Heart right ventricle (tissue), 16 donors: Measurements from ENCODE around the gene CCNO. TPM values are rescaled to one million over a fixed set of nuclear protein-coding genes. Genes with fewer than 3 reads are reported as not detected.

Source experiments
- ATAC-seq, 8 donors: fragments of 200-7000 bp; cut with Tn5 transposase; one replicate each; pipeline ENCODE4 v1.9.1; 2020; ENCODE audit warnings: mild to moderate bottlenecking in 8 of 8, moderate library complexity in 8 of 8, moderate number of reproducible peaks in 1 of 8
- DNase-seq, 2 donors: peaks; one replicate each; pipeline ENCODE4 v3.0.0-alpha.2; 2020
- H3K27ac ChIP-seq, 10 donors: fragments of 200-600 bp; sonication (generic) in 2 of 10; one replicate each; pipeline versions ENCODE4 v1.5.0 to v1.8.0; 2020 to 2022; ENCODE audit warnings: mild to moderate bottlenecking in 3 of 10
- H3K27me3 ChIP-seq, 7 donors: fragments of 200-600 bp; one replicate each; pipeline ENCODE4 v1.8.0; 2021 to 2022; ENCODE audit warnings: mild to moderate bottlenecking in 2 of 7
- H3K36me3 ChIP-seq, 9 donors: fragments of 200-600 bp; sonication (generic) in 1 of 9; one replicate each; pipeline versions ENCODE4 v1.5.0 to v1.8.0; 2020 to 2022; ENCODE audit warnings: mild to moderate bottlenecking in 2 of 9
- H3K4me1 ChIP-seq, 9 donors: fragments of 200-600 bp; sonication (generic) in 1 of 9; one replicate each; pipeline versions ENCODE4 v1.5.0 to v1.8.0; 2020 to 2022; ENCODE audit warnings: mild to moderate bottlenecking in 4 of 9
- H3K4me3 ChIP-seq, 10 donors: fragments of 200-600 bp; sonication (generic) in 2 of 10; one replicate each; pipeline versions ENCODE4 v1.5.0 to v1.8.0; 2020 to 2022; ENCODE audit warnings: mild to moderate bottlenecking in 7 of 10, moderate library complexity in 2 of 10
- H3K9me3 ChIP-seq, 11 donors: fragments of 200-600 bp in 10 of 11; sonication (generic) in 2 of 11; one replicate each; pipeline versions ENCODE4 v1.5.0 to v1.8.0; 2013 to 2022; ENCODE audit warnings: mild to moderate bottlenecking in 2 of 11, control low read depth in 1 of 11, moderate library complexity in 1 of 11
- CTCF ChIP-seq, 9 donors: fragments of 200-600 bp; sonication (generic) in 2 of 9; IDR thresholded peaks; one replicate each; pipeline versions ENCODE4 v1.5.0 to v1.8.0; 2021 to 2022; ENCODE audit warnings: antibody characterized with exemption in 9 of 9, mild to moderate bottlenecking in 5 of 9, moderate library complexity in 1 of 9
- WGBS, 2 donors: extraction: QIAGEN DNeasy Blood & Tissue Kit; methylation state at CpG; one replicate each; pipeline ENCODE4 v1.1.7; 2013; ENCODE audit warnings: inconsistent platforms in 1 of 2; 5-methylcytosine and 5-hydroxymethylcytosine counted together
- intact Hi-C, 10 donors: fragments of 100-400 bp; cut with DNase I; formaldehyde crosslinking; loops; one replicate each; pipeline versions ENCODE4 v1.11.1 to v1.14.2; 2022
- polyA plus RNA-seq, 2 donors: library from polyadenylated mRNA; stranded (reverse); fragments of 200-250 nt; gene quantifications; one replicate each; pipeline ENCODE4 v1.2.3, GENCODE V29; 2013
- total RNA-seq, 10 donors: library from RNA; stranded (reverse); fragmentation: NEBNext Ultra II Directional in 3 of 10; extraction: Animal tissue kit (Norgen Biotek cat#: 25700) in 3 of 10; gene quantifications; one replicate each; pipeline versions ENCODE4 v1.2.1 to v1.2.4, GENCODE V29; 2021 to 2023
- donor health status: Arrhythmogenic right ventricular cardiomyopathy.
- donor health status: ischemic (EF 13 %, LVEDD 7.1; RV severe dilation, severe dysfunction).
- donor health status: healthy with polysubstance abuse.
- donor health status: DM: no; HTN: yes; CAD: no.
- donor health status: DM: no; HTN: no; CAD: no.
- donor health status: ischemic (EF 25% LVEDD 6.9; RV normal size, moderate dysfunction).
- donor health status: ischemic (EF 25% LVEDD 5.7; RV mildly dilated, moderate dysfunction).
- donor health status: healthy.
- donor health status: DM: yes; HTN: yes; CAD: no.
- donor health status: Ischemic cardiomyopathy.
- donor health status: ischemic (EF 35%, LVEDD 5.7; RV mildly dilated, moderate dysfunction).
- donor health status: nonischemic (EF 11% LVEDD 7.7; RV severe dilation, severe dysfunction).
- donor health status: DM: yes; HTN: yes; CAD: no.
- donor health status: PGD.
- donor health status: ischemic (EF 29% LVEDD 5.4; RV normal size, mild dysfunction).
- donor health status: nonischemic (EF 23%, LVEDD 6.1; RV moderate dilation, normal function).

The CCNO gene
- total and polyA plus RNA-seq, 12 donors: 0.07 to 0.41 (median 0.15) TPM; not detected in 9

- WGBS, 2 donors: 10 to 12% methylated on average over 61 of the region's 61 CpGs
These were observed 10.2 kb downstream of the CCNO start for GRCh38 chr5:55222985-55223811.

GRCh38 chr5:55222092-55222984 is 11.1 kb downstream of the CCNO start:
- no peak for TF ChIP-seq CTCF (IDR thresholded peaks at IDR 0.05)
- Histone ChIP-seq H3K27ac (no peak overlapping the region), H3K4me1 (peaks cover 4 to 38% (median 23%) of the 10 kb centered on the region in 9 donors), H3K9me3 (no peaks in the 10 kb centered on the region), H3K36me3 (no peaks in the 10 kb centered on the region), H3K4me3 (no peak overlapping the region), H3K27me3 (peaks cover 55 to 100% (median 99%) of the 10 kb centered on the region in 7 donors)
- WGBS, 2 donors: 14 to 15% methylated on average over 30 of the region's 30 CpGs
- intact Hi-C loops: loop anchor here in 2 of 10 donors (5.0 to 10.0 kb wide), 2 partner anchors 45 to 48 kb away; partner anchors contain the start of gene CDC20B (in 1 of the 2)
- DNase-seq: no peak
- ATAC-seq: no peak

More at GRCh38 chr5:55222985-55223811, 10.2 kb downstream of the CCNO start:
- no peak for DNase-seq
- no peak overlapping the region for H3K27ac ChIP-seq
- no peak for TF ChIP-seq CTCF (IDR thresholded peaks at IDR 0.05)
- intact Hi-C loops: loop anchor here in 2 of 10 donors (5.0 to 10.0 kb wide), 2 partner anchors 46 to 48 kb away; partner anchors contain the start of gene CDC20B (in 1 of the 2)
- H3K9me3 ChIP-seq: no peaks in the 10 kb centered on the region
- no peak for ATAC-seq
- no peaks in the 10 kb centered on the region for H3K36me3 ChIP-seq
- H3K27me3 ChIP-seq: peaks cover 62 to 100% (median 100%) of the 10 kb centered on the region in 7 donors
- peak overlapping the region in 1 of 10 donors; percentile 13 for H3K4me3 ChIP-seq
- H3K4me1 ChIP-seq: peaks cover 4 to 43% (median 30%) of the 10 kb centered on the region in 9 donors

- ATAC-seq: peak in 7 of 8 donors; percentile 23 to 59 (median 42)
- WGBS, 2 donors: 2 to 3% methylated on average over 61 to 62 of the region's 62 CpGs
- TF ChIP-seq CTCF (IDR thresholded peaks at IDR 0.05): peak in 1 of 9 donors; percentile 11
- intact Hi-C loops: loop anchor here in 2 of 10 donors (5.0 to 10.0 kb wide), 2 partner anchors 43 to 46 kb away; partner anchors contain the start of gene CDC20B (in 1 of the 2)
- peaks cover 0 to 26% (median 12%) of the 10 kb centered on the region in 9 donors for H3K4me1 ChIP-seq
- H3K4me3 ChIP-seq: peak overlapping the region in 8 of 10 donors; percentile 6 to 45 (median 36)
- DNase-seq: no peak
- no peaks in the 10 kb centered on the region for H3K9me3 ChIP-seq
- H3K27ac ChIP-seq: no peak overlapping the region
- peaks cover 43 to 98% (median 91%) of the 10 kb centered on the region in 7 donors for H3K27me3 ChIP-seq
- no peaks in the 10 kb centered on the region for H3K36me3 ChIP-seq
These were observed 12.8 kb downstream of the CCNO start for GRCh38 chr5:55220433-55221185.
